ENCODE data around the gene CCDC116.

DNA sequence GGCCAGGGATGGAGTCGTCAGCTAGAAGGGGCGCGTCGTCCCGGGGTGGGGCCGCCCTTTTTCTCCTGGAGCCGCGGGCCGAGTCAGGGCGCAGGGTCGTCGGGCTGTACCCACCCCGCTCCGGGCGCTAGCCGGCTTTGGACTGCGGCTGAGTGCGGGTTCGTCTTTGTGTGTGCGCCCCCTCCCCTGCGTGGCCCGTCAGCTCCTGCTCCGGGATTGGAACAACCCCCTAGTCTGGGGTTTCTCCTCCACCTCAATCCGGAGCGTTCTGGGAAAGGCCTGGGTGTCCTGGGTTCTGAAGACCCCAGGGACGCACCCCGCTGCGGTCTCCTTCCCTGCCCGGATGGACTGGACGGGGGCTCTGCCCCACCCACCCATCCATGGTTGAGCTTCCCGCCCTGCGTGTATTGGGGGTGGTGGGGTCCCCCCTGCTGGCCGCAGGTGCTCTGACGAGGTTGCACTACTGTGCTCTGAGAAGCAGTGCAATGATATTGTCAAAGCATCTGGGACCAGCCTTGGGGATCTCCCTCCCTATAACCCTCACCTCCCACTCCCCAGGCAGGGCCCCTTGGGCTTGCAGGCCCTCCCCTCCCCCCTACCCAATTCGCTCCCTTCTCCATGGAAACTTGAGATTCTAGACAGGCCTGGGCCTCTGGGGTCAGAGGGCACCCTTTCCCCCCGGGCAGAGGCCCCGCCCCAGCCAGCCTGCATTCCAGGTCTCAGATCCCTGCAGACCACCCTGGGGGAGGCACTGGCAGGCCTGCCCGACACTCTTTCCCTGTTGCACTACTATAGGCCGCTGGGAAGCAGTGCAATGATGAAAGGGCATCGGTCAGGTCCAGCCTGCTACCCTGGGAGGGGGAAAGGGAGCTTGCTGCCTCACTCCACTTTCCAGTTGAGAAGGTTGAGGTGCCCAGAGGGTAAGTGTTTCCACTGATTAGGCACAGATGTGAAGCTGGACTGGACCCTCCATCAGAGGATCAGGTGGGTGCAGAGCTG is 20.3 kb downstream of the CCDC116 start:
- no peak for TF ChIP-seq POLR2A (IDR thresholded peaks at IDR 0.05; ENCODE audit: low read depth, low read length)
- TF ChIP-seq POLR2AphosphoS5 (IDR thresholded peaks at IDR 0.05; ENCODE audit: low read depth, low read length): no peak
- TF ChIP-seq TAF1 (IDR thresholded peaks at IDR 0.05; ENCODE audit: low read depth, low read length): no peak
